VCaP (cell line): Measurements from ENCODE around the gene HAVCR2.

Source experiments
- H3K27ac ChIP-seq: fragments of 450-650 bp; 2 replicates; pipeline ENCODE4 v1.5.1; 2017
- TF ChIP-seq, protein P1 (sequence below): fragments of 450-650 bp; conservative IDR thresholded peaks from 2 replicates; pipeline ENCODE4 v1.5.1; 2017; ENCODE audit warnings: mild to moderate bottlenecking, moderate library complexity

The HAVCR2 gene

DNA sequence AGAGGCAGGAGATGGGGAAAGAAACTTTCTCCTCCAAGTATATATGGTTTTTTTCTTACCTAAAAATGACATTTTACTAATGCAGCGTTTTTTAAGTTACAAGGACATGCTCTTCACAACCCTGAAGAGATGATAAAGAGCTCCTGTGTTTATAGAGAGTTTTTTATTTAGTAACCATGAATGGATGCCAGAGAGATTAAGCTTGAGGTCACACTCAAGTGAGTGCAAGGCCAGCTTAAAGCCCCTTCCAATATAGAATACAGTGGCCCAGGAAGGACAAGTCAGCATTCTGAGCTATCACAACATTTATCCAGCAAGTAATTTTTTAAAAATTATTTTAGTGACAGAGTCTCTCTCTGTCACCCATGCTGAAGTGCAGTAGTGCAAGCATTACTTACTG lies 6.7 kb upstream of the HAVCR2 start:
- TF ChIP-seq, protein P1, sequence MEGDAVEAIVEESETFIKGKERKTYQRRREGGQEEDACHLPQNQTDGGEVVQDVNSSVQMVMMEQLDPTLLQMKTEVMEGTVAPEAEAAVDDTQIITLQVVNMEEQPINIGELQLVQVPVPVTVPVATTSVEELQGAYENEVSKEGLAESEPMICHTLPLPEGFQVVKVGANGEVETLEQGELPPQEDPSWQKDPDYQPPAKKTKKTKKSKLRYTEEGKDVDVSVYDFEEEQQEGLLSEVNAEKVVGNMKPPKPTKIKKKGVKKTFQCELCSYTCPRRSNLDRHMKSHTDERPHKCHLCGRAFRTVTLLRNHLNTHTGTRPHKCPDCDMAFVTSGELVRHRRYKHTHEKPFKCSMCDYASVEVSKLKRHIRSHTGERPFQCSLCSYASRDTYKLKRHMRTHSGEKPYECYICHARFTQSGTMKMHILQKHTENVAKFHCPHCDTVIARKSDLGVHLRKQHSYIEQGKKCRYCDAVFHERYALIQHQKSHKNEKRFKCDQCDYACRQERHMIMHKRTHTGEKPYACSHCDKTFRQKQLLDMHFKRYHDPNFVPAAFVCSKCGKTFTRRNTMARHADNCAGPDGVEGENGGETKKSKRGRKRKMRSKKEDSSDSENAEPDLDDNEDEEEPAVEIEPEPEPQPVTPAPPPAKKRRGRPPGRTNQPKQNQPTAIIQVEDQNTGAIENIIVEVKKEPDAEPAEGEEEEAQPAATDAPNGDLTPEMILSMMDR, result no peak
- H3K27ac ChIP-seq, result no peak overlapping the region

GRCh38 chr5:157115012-157115411 lies 6.2 kb upstream of the HAVCR2 start:
- TF ChIP-seq, protein P1, result no peak

GRCh38 chr5:157113002-157113401 lies 4.2 kb upstream of the HAVCR2 start:
- no peak overlapping the region for H3K27ac ChIP-seq
- TF ChIP-seq, protein P1, result no peak

More at GRCh38 chr5:157115012-157115411, 6.2 kb upstream of the HAVCR2 start:
- no peak overlapping the region for H3K27ac ChIP-seq

GRCh38 chr5:157109744-157110143 lies 900 bp upstream of the HAVCR2 start:
- TF ChIP-seq, protein P1, result no peak
- no peak overlapping the region for H3K27ac ChIP-seq

GRCh38 chr5:157107508-157107907 lies 1.3 kb downstream of the HAVCR2 start:
- TF ChIP-seq, protein P1, result no peak
- H3K27ac ChIP-seq, result no peak overlapping the region

DNA sequence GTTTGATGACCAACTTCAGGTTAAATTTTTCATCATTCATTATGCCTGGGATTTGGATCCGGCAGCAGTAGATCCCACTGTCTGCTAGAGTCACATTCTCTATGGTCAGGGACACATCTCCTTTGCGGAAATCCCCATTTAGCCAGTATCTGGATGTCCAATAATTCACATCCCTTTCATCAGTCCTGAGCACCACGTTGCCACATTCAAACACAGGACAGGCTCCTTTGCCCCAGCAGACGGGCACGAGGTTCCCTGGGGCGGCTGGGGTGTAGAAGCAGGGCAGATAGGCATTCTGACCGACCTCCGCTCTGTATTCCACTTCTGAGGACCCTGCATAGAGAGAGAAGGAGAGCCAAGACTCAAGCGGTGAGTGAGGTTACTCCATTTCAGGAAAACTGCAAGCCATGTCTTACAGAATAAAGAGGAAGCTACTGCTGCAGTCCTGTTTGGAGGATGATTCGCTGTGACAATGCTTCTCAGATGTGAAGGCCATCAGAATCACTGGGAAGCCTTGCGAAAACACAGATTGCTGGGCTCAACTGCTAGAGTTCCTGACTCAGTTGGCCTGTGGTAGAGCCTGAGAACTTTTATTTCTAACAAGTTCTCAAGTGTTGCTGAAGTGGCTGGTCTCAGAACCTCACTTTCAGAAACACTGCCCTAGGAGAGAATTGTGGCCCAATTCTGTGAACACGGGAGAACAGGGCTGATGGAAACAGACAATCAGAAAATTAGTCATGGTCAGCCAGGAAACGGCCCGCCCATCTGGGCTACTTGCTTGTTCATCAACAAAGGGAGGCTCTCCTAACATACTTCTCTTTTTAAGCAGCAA lies 2.0 kb downstream of the HAVCR2 start:
- TF ChIP-seq, protein P1, result no peak
- no peak overlapping the region for H3K27ac ChIP-seq

GRCh38 chr5:157100140-157100679 lies 8.6 kb downstream of the HAVCR2 start:
- H3K27ac ChIP-seq, result no peak overlapping the region
- TF ChIP-seq, protein P1, result no peak
